NOMO-1 treated with DMSO at 0.1 percent for 48 hours (cell line): ENCODE data around the gene NCOA4.
"Not testable (repeated sequence)": the region's sequence is repeated elsewhere in the genome, so short reads cannot be mapped to it uniquely, and the experiment has no call there.

Source experiments
- DNase-seq: peaks from one replicate; lab custom pipeline; 2025; ENCODE audit not compliant: unreplicated experiment; lab: John Stamatoyannopoulos, UW

NCOA4 gene

GRCh38 chr10:46030091-46030937 is at the start of gene NCOA4:
Gene NCOA4, minus strand, starts transcription at chr10:46030623. Its CDS starts 13,943 bp downstream, at chr10:46016680.
- peak; percentile 98 for DNase-seq

- DNase-seq, result peak; percentile 94
Observed at GRCh38 chr10:46079831-46080585, 49.6 kb upstream of the NCOA4 start.

DNA sequence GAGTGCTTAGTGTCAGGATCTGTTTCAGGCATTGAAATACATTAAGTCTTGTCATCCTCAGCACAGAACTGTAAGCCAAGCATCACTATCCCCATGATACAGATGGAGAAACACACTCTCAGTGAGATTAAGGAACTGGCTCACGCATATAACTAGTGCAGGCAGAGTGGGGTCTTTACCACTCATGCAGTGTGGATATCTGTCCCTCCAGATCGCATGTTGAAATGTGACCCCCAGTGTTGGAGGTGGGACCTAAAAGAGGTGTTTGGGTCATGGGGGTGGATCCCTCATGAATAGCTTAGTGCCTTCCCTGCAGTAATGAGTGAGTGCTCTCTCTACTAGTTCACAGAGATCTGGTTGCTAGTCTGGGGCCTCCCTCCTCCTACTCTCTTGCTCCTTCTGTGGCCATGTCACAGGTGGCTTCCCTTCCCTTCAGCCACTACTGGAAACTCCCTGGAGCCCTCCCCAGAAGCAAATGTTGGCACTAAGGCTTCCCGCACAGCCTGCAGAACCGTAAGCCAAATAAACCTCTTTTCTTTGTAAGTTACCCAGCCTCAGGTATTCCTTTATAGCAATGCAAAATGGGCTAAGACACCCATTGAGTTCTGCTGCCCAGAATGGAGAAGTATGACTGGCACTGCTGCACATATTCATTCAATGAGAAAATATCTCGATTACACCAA is 47.4 kb upstream of the NCOA4 start:
- peak; percentile 48 for DNase-seq

GRCh38 chr10:46077141-46077554 is 46.7 kb upstream of the NCOA4 start:
- peak; percentile 99 for DNase-seq

- DNase-seq, result no peak
Observed at GRCh38 chr10:46075869-46076268, 45.4 kb upstream of the NCOA4 start.

DNA sequence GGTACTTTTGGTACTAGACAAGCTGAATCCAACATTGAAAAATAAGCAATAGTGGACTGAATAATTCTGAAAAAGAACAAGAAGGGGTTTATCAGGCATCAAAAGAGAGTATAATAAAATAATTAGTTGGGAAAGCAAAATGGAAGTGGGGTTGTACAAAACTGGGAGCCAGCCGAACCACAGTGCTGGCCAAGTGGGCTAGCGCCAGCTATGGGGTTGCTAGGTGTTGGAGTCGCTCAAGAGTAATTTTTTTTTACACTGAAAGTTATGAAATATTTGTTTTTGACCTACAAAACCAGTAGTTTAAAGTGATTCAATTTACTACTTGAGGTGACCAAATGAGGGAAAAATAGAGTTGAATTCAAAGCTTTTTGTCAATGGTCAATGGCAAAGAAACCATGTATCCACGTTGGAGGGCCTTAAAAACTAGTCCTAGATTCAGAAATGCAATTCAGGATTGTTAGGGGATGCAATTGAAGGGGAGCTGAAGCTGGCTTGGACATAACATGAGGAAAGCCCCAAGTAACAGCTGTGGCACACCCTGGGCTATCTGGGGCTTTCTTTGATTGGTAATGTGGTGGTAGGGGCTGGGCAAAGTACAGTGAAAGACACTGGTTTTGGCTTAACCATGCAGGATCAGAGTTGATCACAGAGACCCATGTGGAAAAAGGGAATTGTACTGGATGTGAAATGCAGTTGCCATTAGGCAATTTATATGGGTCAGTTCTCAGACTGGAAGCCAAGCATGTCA is 43.9 kb upstream of the NCOA4 start:
- DNase-seq, result no peak

GRCh38 chr10:46073564-46073963 is 43.1 kb upstream of the NCOA4 start:
- DNase-seq, result no peak

- DNase-seq, result no peak
Observed at GRCh38 chr10:46070749-46071148, 40.3 kb upstream of the NCOA4 start.

DNA sequence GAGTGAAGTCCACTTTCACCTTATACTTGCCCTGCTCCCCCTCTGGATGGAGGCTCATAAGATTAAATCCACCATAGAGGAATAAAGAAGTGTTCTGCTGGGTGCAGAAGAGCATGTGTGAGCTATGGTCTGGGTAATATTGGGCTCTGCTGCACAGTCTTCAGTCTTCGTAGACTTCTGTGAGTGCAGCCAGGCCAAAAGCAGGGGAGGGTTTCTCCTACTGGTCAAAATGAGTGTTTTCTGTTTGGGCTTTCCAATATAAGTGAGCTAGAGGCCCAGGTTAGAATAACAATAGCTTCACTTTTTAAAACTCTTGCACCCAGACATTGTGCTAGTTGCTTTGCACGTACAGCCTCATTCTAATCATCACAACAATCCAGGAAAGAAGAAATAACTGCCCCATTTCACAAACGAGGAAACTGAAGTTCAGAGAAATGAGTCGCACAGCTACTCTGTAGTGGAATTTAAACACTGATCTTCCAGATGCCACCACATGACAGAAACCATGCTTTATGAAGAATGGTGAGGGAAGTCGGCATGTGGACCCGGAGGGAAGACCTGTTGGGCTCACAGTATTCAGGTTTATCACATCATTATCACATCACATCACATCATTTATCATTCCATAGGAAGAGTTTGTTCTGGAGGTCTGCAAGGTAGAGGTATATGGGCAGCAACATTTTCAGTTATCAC is 39.5 kb upstream of the NCOA4 start:
- DNase-seq, result no peak

DNA sequence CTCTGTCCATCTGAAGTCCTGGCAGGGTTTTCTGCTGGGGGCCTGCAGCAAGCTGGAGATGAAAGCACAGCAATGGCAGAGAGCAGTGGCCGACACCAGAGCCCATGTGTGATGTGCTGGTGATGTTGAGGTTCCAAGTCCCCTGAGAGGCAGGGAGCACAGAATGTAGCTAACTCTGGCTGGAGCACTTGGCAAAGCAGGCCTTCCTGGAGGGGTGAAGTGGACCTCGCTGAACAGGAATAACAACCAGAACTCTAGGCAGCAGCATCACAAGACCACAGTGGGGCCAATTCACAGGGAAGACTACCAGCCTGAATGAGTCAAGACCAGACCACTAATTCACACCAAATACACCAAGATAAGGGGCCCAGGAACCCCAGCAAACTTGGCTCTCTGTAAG is 38.5 kb upstream of the NCOA4 start:
- DNase-seq, result no peak

DNA sequence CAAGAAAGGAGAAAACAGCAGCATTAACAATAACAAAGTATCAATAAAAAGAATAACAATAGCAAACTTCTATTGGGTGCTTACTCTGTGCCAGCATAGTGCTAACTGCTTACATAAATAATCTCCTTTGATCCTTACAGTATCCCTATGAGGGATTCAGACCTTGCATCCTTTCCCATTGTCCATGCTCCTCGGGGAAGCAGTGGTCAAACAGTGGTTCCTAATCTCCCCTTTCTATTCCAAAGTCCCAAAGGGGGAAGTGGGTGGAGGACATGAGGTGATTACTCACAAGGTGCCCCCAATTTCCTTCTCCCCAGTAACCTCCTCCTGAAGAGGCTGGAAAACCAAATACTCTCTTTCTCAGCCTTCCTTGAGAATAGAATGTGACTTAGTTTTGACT is 37.7 kb upstream of the NCOA4 start:
- DNase-seq, result no peak

DNA sequence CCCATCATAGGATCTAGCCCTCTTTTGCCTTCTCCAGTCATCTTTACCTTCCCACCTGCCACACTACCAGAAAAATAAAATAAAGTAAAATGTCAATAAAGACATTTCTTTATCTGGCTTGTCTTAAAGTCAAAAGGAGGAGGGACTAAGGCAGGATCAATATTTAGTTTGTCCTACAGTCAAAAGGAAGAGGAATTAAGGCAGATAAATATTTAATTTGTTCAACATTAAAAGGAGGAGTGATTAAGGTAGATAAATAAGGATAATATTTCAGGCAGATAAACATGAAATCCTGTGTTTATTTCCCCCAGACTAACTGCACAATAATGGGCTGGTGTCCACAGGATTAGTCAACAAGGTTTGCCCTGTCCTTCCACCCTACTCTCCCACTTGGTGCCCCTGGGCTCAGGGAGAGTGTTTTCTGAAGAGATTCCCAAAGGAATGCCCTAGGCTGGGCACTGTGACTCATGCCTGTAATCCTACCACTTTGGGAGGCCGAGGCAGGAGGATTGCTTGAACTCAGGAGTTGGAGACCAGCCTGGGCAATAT is 33.9 kb upstream of the NCOA4 start:
- DNase-seq, result no peak

DNA sequence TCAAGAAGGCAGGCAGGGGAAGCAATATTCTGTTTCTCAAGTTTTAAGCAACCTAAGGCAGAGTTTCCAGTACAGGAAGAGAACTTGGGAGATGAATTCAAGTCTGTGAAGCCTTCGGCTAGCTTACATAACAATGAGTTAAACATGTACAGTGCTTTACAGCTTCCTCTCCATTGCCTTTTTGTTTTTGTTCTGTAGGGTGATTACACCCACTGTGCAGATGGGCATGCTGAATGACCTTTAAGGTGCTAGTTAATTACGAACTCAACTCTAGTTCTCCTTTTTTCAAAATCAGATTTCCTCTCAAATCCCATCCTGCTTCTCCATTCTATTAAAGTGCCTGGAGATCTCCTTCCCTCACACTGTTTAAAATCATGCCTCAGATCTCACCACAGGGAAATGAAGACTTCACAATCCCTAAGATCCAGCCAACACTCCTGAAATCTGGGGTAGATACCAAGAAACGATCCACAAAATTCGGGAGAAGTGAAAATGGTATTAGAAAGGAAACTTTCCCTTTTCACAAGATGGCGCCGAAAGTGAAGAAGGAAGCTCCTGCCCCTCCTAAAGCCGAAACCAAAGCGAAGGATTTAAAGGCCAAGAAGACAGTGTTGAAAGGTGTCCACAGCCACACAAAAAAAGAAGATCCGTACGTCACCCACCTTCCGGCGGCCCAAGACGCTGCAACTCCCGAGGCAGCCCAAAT is 32.5 kb upstream of the NCOA4 start:
- DNase-seq, result no peak

DNA sequence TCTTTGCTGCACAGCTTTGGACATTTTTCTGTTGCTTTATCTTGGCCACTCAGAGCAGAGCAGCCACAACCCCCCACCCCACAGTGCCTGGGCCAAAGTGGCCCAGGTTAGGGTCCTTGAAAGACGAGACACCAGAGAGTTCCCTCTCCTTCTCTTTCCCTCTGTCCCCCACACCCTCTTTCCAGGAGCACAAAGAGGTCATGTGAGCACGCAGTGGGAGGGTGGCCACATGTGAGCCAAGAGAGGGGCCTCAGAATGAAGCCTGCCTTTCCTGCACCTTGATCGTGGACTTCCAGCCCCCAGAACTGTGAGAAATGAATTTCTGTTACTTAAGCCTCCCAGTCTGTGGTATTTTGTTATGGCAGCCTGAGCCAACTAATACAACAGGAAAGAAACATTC is 30.3 kb upstream of the NCOA4 start:
- DNase-seq, result no peak

DNA sequence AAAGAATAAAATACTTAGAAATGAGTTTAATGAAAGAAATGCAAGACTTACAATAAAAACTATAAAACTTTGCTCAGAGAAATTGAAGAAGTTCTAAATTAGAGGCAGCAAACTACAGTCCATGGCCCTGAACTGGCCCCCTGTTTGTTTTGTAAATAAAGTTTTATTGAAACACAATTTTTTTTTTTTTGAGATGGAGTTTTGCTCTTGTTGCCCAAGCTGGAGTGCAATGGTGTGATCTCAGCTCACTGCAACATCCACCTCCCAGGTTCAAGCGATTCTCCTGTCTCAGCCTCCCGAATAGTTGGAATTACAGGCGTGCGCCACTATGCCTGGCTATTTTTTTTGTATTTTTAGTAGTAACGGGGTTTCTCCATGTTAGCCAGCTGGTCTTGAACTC is 27.5 kb upstream of the NCOA4 start:
- DNase-seq, result not testable (repeated sequence)

GRCh38 chr10:46057038-46057437 is 26.6 kb upstream of the NCOA4 start:
- DNase-seq, result no peak

DNA sequence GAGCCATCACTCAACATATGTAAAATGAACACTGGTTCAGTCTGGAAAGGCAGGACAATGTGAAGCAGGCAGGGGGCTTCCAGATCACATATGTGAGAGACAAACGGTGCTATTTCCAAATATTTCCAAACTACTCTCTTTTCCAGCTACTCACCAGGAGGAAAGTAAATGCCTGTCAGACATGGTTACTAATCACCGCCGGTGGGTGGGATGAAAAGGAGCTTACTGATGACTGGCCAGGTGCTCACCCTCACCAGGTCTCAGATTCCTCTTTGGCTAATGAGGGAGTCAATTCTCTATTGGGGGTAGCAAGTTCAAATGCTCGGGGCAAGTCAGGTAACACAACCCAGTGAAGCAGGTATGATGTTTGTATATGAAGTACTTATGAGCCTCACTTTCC is 25.3 kb upstream of the NCOA4 start:
- no peak for DNase-seq

DNA sequence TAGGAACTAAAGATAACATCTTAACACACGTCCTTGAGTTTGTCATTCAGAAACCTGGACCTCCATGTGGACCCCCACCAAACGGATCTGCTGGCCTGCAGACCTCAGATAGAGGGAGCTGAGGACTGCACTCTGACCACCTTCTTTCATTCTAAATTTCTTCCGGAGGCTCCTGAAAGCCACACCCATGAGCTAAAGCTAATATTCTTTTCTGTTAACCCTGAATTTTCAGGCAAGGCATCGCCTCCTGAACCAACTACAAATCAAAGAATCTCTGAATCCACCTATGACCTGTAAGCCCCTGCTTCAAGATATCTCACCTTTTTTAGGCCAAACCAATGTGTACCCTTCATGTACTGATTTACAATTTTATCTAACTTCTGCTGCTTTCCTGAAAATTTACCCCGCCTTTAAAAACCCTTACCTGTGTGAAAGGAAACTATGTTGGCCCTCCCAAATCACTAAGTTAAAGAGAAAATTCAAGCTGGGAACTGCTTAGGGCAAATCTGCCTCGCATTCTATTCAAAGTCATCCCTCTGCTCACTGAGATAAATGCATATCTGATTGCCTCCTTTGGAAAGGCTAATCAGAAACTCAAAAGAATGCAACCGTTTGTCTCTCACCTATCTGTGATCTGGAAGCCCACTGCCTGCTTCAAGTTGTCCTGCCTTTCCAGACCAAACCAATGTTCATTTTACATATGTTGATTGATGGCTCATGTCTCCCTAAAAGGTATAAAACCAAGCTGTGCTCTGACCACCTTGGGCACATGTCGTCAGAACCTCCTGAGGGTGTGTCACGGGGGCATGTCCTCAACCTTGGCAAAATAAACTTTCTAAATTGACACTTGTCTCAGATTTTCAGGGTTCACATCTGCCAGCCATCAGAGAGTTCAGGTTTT is 23.4 kb upstream of the NCOA4 start:
- DNase-seq, result no peak
